ENCODE measurements around the gene ACAN. TPM values are rescaled to one million over a fixed set of nuclear protein-coding genes. Genes with fewer than 3 reads are reported as not detected.

Gene ACAN
- polyA plus RNA-seq, 1 experiment, result 3.6 TPM

DNA sequence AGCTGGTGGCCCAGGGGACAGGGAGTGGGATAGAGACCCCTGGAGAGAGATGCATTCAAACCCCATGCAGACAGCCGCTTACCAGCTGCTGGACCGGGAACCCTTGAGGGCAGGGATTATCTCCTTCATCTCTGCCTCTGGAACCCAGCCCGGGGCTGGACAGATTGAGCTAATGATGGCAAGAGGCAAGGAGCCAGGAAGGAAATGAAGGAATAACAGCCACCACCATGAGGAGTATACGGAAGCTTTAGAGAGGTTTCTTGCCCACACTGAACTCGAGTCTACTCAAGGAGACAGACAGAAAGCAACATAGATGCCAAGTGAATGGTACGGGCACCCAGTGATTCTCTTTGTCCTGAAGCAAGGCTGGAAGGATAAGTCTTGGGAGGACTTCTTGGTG lies 68.9 kb downstream of the ACAN start:
- no peak for DNase-seq (ENCODE audit: low read depth)
- Histone ChIP-seq H3K4me3 (ENCODE audit: low read depth, low read length) (no peak overlapping the region), H3K36me3 (ENCODE audit: control insufficient read depth, insufficient read depth, low read length) (peaks cover 1% of the 10 kb centered on the region; the same call in 1 of the 2 replicates), H3K27me3 (ENCODE audit: control insufficient read depth, insufficient read depth, low read length) (peaks cover 6% of the 10 kb centered on the region)
- CTCF ChIA-PET, result interaction anchor here (2.0 kb wide), 1 partner anchor 215 kb away, joined by 6 read pairs; no protein-coding TSS in a partner anchor
- POLR2A ChIA-PET, result no interaction called here
- TF ChIP-seq, protein P1, sequence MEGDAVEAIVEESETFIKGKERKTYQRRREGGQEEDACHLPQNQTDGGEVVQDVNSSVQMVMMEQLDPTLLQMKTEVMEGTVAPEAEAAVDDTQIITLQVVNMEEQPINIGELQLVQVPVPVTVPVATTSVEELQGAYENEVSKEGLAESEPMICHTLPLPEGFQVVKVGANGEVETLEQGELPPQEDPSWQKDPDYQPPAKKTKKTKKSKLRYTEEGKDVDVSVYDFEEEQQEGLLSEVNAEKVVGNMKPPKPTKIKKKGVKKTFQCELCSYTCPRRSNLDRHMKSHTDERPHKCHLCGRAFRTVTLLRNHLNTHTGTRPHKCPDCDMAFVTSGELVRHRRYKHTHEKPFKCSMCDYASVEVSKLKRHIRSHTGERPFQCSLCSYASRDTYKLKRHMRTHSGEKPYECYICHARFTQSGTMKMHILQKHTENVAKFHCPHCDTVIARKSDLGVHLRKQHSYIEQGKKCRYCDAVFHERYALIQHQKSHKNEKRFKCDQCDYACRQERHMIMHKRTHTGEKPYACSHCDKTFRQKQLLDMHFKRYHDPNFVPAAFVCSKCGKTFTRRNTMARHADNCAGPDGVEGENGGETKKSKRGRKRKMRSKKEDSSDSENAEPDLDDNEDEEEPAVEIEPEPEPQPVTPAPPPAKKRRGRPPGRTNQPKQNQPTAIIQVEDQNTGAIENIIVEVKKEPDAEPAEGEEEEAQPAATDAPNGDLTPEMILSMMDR (IDR thresholded peaks at IDR 0.05; ENCODE audit: insufficient read depth, low read depth, low read length), result no peak

DNA sequence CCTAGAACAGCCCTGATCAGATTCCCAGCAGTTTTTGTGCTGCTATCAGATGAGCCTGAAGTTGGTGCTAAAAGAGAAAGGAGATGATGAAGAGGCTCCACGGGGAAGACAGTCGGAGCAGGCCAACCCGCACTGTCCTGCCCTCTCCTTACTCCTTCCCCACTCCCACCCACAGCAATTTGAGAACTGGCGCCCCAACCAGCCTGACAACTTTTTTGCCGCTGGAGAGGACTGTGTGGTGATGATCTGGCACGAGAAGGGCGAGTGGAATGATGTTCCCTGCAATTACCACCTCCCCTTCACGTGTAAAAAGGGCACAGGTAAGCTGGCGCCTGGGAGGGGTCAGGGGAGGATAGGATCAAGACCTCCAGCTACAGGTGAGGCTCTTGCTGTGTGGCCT lies 69.5 kb downstream of the ACAN start:
- POLR2A ChIA-PET, result no interaction called here
- CTCF ChIA-PET, result no interaction called here
- no peak for DNase-seq (ENCODE audit: low read depth)
- Histone ChIP-seq H3K4me3 (ENCODE audit: low read depth, low read length) (no peak overlapping the region), H3K27me3 (ENCODE audit: control insufficient read depth, insufficient read depth, low read length) (peaks cover 6% of the 10 kb centered on the region), H3K36me3 (ENCODE audit: control insufficient read depth, insufficient read depth, low read length) (peaks cover 1% of the 10 kb centered on the region; the same call in 1 of the 2 replicates)
- TF ChIP-seq, protein P1 (IDR thresholded peaks at IDR 0.05; ENCODE audit: insufficient read depth, low read depth, low read length), result no peak

DNA sequence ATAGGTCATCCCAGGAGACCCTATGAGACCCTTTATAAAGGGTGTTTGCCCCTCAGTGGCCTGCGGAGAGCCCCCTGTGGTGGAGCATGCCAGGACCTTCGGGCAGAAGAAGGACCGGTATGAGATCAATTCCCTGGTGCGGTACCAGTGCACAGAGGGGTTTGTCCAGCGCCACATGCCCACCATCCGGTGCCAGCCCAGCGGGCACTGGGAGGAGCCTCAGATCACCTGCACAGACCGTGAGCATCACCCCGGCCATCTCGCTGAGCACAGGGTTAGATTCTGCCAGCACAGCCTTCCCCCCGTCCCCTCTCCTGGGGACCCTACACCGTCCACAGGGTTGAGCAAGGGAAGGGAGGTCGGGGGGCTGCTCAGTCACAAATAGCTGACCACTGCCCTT lies 70.5 kb downstream of the ACAN start:
- ChIA-PET CTCF (no interaction called here), POLR2A (no interaction called here)
- Histone ChIP-seq H3K4me3 (ENCODE audit: low read depth, low read length) (no peak overlapping the region), H3K27me3 (ENCODE audit: control insufficient read depth, insufficient read depth, low read length) (peaks cover 3% of the 10 kb centered on the region), H3K36me3 (ENCODE audit: control insufficient read depth, insufficient read depth, low read length) (peaks cover 5% of the 10 kb centered on the region)
- DNase-seq (ENCODE audit: low read depth), result no peak
- TF ChIP-seq, protein P1 (IDR thresholded peaks at IDR 0.05; ENCODE audit: insufficient read depth, low read depth, low read length), result no peak

DNA sequence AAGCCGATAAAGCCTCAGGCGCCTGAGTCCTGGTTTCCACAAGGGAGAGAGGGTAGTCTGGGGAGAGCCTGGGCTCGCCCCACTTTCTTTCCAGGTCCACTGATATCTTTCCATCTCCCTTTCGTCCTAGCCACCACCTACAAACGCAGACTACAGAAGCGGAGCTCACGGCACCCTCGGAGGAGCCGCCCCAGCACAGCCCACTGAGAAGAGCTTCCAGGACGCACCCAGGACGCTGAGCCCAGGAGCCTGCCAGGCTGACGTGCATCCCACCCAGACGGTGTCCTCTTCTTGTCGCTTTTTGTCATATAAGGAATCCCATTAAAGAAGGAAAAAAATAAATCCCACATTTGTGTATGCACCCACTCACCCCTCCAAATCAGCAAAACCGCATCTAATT lies 71.0 kb downstream of the ACAN start:
- POLR2A ChIA-PET, result no interaction called here
- no peak overlapping the region for H3K4me3 ChIP-seq (ENCODE audit: low read depth, low read length)
- TF ChIP-seq, protein P1 (IDR thresholded peaks at IDR 0.05; ENCODE audit: insufficient read depth, low read depth, low read length), result no peak
- H3K36me3 ChIP-seq (ENCODE audit: control insufficient read depth, insufficient read depth, low read length), result peaks cover 8% of the 10 kb centered on the region
- CTCF ChIA-PET, result no interaction called here
- peaks cover 3% of the 10 kb centered on the region for H3K27me3 ChIP-seq (ENCODE audit: control insufficient read depth, insufficient read depth, low read length)
- no peak for DNase-seq (ENCODE audit: low read depth)

DNA sequence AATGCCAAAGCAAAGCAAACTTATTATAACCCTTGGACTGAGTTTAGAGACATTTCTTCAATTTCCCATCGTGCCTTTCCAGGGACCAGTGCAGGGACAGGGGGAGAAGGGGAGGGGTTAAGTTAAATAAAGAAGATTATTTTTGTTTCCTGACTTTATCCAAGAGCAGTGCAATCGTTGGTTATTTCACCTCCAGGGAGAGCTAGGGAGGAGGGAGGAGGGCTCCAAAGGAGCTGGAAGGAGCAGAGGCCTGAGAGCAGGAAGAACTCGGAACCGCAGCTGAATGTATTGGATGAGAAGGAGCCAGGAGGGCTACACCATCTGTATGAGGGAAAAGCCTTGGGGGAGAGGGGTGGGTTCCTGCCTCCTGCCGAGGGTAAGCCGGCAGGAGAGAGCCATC lies 71.4 kb downstream of the ACAN start:
- TF ChIP-seq, protein P1 (IDR thresholded peaks at IDR 0.05; ENCODE audit: insufficient read depth, low read depth, low read length), result no peak
- ChIA-PET POLR2A (no interaction called here), CTCF (interaction anchor here (1.6 kb wide), 1 partner anchor 30 kb away, joined by 3 read pairs; no protein-coding TSS in a partner anchor)

More for the DNA sequence above, 71.4 kb downstream of the ACAN start:
- Histone ChIP-seq H3K4me3 (ENCODE audit: low read depth, low read length) (no peak overlapping the region), H3K27me3 (ENCODE audit: control insufficient read depth, insufficient read depth, low read length) (peaks cover 1% of the 10 kb centered on the region), H3K36me3 (ENCODE audit: control insufficient read depth, insufficient read depth, low read length) (peaks cover 8% of the 10 kb centered on the region)
- no peak for DNase-seq (ENCODE audit: low read depth)
